ENCODE measurements around the gene FHOD3. TPM values are rescaled to one million over a fixed set of nuclear protein-coding genes. Genes with fewer than 3 reads are reported as not detected.

FHOD3 gene
- total RNA-seq, 1 experiment from 2014 or later: 10.6 TPM

- no peaks in the 10 kb centered on the region for H3K79me2 ChIP-seq (ENCODE audit: low read depth)
- H3K36me3 ChIP-seq (ENCODE audit: low read depth): no peaks in the 10 kb centered on the region
- no peak overlapping the region for H3K4me3 ChIP-seq
- no peaks in the 10 kb centered on the region for H4K20me1 ChIP-seq (ENCODE audit: insufficient read depth)
- no peak for TF ChIP-seq CTCF (conservative IDR thresholded peaks at IDR 0.05)
- TF ChIP-seq EZH2 (IDR thresholded peaks at IDR 0.05; ENCODE audit: low read depth): no peak
- H3K27me3 ChIP-seq (ENCODE audit: insufficient read depth, low read depth): no peaks in the 10 kb centered on the region
- H3K4me2 ChIP-seq: no peak overlapping the region
- CTCF ChIA-PET: no interaction called here
- no peak for DNase-seq
- no peaks in the 10 kb centered on the region for H3K9me2 ChIP-seq (ENCODE audit: insufficient read depth)
- BruUV-seq (replicated peaks): no TSS peak
- no peaks in the 10 kb centered on the region for H3K9me3 ChIP-seq (ENCODE audit: insufficient read depth, low read depth)
- POLR2A ChIA-PET (ENCODE audit: unreplicated experiment): no interaction called here
- H2AFZ ChIP-seq: no peak overlapping the region
- no peak overlapping the region for H3K27ac ChIP-seq
- H3K4me1 ChIP-seq (replicated peaks; ENCODE audit: insufficient read depth): peaks cover 6% of the 10 kb centered on the region
- 0 out of 2 replicates have a peak, but pooled peaks cover 4% of the 10 kb centered on the region for H3F3A ChIP-seq (ENCODE audit: insufficient read depth, low read depth)
- intact Hi-C loops (cut with micrococcal nuclease; ENCODE audit: unreplicated experiment): no loop called here
Measured at GRCh38 chr18:36667811-36668210, 370.3 kb downstream of the FHOD3 start.

GRCh38 chr18:36668349-36668748 is 370.8 kb downstream of the FHOD3 start:
- ChIA-PET CTCF (no interaction called here), POLR2A (ENCODE audit: unreplicated experiment) (no interaction called here)
- Histone ChIP-seq H3K9me2 (ENCODE audit: insufficient read depth) (no peaks in the 10 kb centered on the region), H3K79me2 (ENCODE audit: low read depth) (no peaks in the 10 kb centered on the region), H2AFZ (no peak overlapping the region), H3K36me3 (ENCODE audit: low read depth) (no peaks in the 10 kb centered on the region), H3K27ac (no peak overlapping the region), H3K27me3 (ENCODE audit: insufficient read depth, low read depth) (no peaks in the 10 kb centered on the region), H3K4me3 (no peak overlapping the region), H3K9me3 (ENCODE audit: insufficient read depth, low read depth) (no peaks in the 10 kb centered on the region), H3F3A (ENCODE audit: insufficient read depth, low read depth) (0 out of 2 replicates have a peak, but pooled peaks cover 4% of the 10 kb centered on the region), H3K4me2 (no peak overlapping the region), H4K20me1 (ENCODE audit: insufficient read depth) (no peaks in the 10 kb centered on the region), H3K4me1 (replicated peaks; ENCODE audit: insufficient read depth) (peaks cover 11% of the 10 kb centered on the region)
- BruUV-seq (replicated peaks): no TSS peak
- no peak for DNase-seq
- intact Hi-C loops (cut with micrococcal nuclease; ENCODE audit: unreplicated experiment): no loop called here
- no peak for TF ChIP-seq CTCF (conservative IDR thresholded peaks at IDR 0.05)
- no peak for TF ChIP-seq EZH2 (IDR thresholded peaks at IDR 0.05; ENCODE audit: low read depth)

- H3K4me3 ChIP-seq: peak overlapping the region; percentile 8; the same call in 1 of the 2 replicates
- H3K27ac ChIP-seq: no peak overlapping the region
- H3K27me3 ChIP-seq (ENCODE audit: insufficient read depth, low read depth): no peaks in the 10 kb centered on the region
- peak in 1 of 2 experiments; percentile 11 for DNase-seq
- H3K9me2 ChIP-seq (ENCODE audit: insufficient read depth): no peaks in the 10 kb centered on the region
- intact Hi-C loops (cut with micrococcal nuclease; ENCODE audit: unreplicated experiment): no loop called here
- no peaks in the 10 kb centered on the region for H3K79me2 ChIP-seq (ENCODE audit: low read depth)
- 0 out of 2 replicates have a peak, but pooled peaks cover 4% of the 10 kb centered on the region for H3F3A ChIP-seq (ENCODE audit: insufficient read depth, low read depth)
- H3K4me1 ChIP-seq (replicated peaks; ENCODE audit: insufficient read depth): peaks cover 11% of the 10 kb centered on the region
- no peaks in the 10 kb centered on the region for H3K9me3 ChIP-seq (ENCODE audit: insufficient read depth, low read depth)
- H3K4me2 ChIP-seq: peak overlapping the region; percentile 54
- H4K20me1 ChIP-seq (ENCODE audit: insufficient read depth): no peaks in the 10 kb centered on the region
- no peaks in the 10 kb centered on the region for H3K36me3 ChIP-seq (ENCODE audit: low read depth)
- ChIA-PET CTCF (interaction anchor here (0.6 kb wide), 2 partner anchors 90 to 577 kb away, joined by 4 to 5 read pairs; no protein-coding TSS in a partner anchor), POLR2A (ENCODE audit: unreplicated experiment) (no interaction called here)
- no peak overlapping the region for H2AFZ ChIP-seq
- BruUV-seq (replicated peaks): no TSS peak
- TF ChIP-seq EZH2 (IDR thresholded peaks at IDR 0.05; ENCODE audit: low read depth) (no peak), CTCF (conservative IDR thresholded peaks at IDR 0.05) (no peak)
Measured at GRCh38 chr18:36672437-36673344, 375.2 kb downstream of the FHOD3 start.

Measured in PC-9 (cell line).